HG03095 (cell line): ENCODE results near the gene MAGEB6.
"Not testable (repeated sequence)": the region's sequence is repeated elsewhere in the genome, so short reads cannot be mapped to it uniquely, and the experiment has no call there.

ENCODE experiments used
- ATAC-seq: cut with Tn5 transposase; IDR thresholded peaks from one replicate; pipeline ENCODE4 v1.9.1; 2021; ENCODE audit warnings: moderate library complexity; ENCODE audit not compliant: unreplicated experiment

Gene MAGEB6, protein sequence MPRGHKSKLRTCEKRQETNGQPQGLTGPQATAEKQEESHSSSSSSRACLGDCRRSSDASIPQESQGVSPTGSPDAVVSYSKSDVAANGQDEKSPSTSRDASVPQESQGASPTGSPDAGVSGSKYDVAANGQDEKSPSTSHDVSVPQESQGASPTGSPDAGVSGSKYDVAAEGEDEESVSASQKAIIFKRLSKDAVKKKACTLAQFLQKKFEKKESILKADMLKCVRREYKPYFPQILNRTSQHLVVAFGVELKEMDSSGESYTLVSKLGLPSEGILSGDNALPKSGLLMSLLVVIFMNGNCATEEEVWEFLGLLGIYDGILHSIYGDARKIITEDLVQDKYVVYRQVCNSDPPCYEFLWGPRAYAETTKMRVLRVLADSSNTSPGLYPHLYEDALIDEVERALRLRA

DNA sequence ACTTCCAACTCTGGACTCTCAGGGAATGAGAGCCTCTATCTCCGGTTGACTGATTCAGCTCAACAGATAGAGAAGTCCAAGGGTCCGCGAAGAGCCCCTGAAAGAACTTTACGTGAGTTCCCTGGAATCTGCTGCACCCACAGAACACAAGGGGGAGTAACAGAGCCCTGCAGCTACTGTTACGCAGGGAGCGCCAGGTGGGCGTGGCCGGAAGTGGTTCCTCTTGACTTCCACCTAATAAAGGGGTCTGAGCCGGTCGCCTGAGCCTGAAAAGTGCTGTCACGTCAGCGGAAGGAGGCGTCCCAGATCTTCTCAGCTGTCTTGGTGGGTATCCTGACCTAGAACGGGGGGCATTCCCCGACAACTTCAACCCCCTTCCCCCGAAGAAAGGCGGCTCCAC is at the start of gene MAGEB6:
MAGEB6 (plus strand) TSS at position 237 of the 400 bp plus-strand sequence. CDS start 1,407 bp downstream, outside the sequence.
- ATAC-seq, result no peak

DNA sequence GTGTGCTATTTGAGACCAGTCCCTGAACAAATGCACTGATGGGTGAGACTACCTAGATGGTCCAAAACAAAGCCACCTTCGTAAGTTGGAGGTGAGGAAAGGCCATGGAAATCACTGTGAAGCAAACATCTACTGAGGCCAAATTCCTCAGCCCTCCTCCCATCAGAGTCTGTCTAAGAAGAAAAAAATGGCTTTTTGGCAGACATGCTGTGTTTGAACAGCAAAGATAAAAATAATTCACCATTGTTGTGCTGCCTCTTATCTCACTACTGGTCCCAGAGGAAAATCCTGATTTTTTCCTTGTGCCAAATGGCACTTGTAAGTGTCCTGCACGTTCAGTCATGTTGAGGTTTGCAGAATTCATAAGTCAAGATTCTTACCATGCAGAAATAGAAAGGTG is 46.2 kb upstream of the MAGEB6 start:
- ATAC-seq, result no peak

DNA sequence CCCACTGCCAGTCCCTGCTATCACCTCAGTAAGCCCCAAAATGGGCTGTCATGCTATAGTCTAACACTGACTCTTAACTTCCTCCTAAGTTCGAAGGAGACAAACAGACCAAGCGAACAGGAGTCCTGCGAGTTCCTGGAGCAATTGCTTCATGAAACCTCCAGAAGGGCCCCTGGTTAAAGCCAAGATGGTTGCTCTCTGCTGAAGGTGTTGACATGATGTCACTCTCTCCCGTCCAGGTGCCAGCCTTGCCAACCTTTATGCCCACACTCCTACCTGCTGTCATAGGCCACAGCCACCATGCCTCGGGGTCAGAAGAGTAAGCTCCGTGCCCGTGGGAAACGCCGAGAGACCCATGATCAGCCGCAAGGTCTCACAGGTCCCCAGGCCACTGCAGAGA is 31.9 kb upstream of the MAGEB6 start, which contains the start of gene MAGEB6B:
MAGEB6B (plus strand) TSS at position 301 of the 400 bp plus-strand sequence; CDS start at position 301, 0 bp downstream.
- ATAC-seq, result no peak

DNA sequence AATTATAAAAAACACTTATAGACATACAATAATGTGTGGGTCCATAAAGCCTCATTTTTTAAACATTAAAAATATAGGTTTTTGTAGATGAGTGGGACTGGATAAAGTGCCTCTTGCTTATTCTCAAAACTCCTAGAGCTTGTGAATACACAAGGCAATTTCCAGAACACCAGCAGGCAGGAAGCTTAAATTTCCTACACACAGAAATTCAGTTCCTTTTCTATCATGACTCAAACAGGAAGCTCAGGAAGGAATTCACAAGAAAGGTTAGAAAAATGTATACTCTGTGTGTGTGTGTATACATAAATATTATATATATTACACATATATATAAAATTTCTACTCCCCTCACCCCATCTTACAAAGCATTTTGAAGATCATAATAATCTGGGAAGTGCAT is 11.3 kb downstream of the MAGEB6 start:
- no peak for ATAC-seq

DNA sequence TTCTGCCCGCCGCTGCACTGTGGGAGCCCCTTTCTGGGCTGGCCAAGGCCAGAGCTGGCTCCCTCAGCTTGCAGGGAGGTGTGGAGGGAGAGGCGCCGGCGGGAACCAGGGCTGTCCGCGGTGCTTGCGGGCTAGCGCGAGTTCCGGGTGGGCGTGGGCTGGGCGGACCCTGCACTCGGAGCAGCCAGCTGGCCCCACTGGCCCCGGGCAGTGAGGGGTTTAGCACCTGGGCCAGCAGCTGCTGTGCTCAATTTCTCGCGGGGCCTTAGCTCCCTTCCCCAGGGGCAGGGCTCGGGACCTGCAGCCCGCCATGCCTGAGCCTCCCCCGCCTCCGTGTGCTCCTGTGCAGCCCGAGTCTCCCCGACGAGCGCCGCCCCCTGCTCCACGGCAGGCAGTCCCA is 12.5 kb downstream of the MAGEB6 start:
- ATAC-seq, result not testable (repeated sequence)

DNA sequence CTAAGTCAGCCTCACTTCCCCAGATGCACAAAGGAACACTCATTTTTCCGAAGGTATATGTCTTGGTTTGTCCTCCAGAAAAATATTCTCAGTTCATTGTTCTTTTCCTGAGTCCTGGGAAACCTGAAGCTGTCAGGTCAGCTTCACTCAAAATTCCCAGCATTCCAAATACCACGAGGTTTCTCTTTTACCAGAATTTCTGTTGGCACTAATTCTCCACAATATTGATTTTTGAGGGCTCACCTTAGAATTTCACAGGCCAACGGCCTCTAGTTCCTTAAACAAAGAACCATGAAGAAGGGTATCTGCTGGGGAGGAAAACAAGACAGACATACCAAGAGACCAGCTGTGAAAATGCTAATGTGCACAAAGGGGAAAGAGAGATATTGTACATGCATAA is 15.8 kb downstream of the MAGEB6 start:
- no peak for ATAC-seq

DNA sequence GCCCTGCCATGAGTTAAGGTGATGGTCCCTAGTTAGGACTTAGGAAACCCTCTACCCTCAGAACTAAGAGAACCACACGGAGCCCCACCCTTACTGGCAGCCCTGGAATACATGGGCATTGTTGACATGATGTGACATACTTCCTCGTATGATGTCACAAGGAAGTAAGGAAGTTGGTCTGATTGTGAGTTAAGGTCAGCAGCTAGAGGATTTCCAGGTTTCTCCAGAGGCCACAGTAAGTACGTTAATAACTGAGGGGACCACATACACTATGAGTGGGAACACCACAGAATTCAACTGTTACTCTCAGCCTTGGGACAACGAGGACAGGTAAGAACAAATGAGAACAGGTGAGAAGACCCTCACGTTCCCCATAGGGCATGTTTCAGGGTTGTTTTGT is 23.6 kb downstream of the MAGEB6 start, which contains the start of gene MAGEB5:
MAGEB5 (plus strand) TSS at position 301 of the 400 bp plus-strand sequence. CDS start 1,133 bp downstream, outside the sequence.
- ATAC-seq, result no peak

DNA sequence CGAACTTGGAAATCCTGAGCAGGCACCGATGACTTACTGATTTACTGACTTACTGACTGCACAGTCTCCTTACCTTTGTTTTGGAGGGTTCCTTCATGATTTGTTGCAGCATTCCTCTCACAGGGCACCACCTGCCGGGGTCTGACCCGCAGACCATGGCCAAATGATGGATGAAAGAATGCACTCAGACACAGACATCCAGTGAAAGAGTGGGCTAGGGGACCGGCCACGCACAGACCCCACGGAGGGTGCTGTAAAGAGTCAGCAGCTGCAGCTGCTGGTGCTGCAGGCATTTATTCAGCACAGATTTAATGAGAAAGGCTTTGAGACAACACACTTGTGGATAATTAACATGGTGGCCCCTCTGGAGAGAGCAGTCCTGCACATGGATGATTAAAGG is 27.1 kb downstream of the MAGEB6 start:
- ATAC-seq, result no peak

DNA sequence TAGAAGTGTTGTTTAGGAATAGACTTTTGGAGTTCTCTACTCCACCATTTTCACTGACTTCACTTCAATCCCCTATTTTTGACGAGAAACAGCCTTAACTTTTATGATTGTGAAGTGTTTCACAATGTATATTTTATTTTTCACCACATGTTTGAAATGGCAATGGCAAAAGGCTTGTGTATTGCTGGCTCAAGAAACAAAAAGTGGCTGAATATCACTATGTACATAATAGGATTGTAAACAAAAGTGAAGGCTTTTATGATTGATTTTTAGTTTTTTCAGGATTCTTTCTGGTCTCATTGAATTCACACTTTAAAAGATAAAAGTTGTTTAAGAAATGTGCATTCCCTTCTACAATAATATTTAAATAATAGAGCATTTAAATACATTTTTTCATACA is 41.9 kb downstream of the MAGEB6 start:
- ATAC-seq, result no peak
